Endothelial cell (in vitro differentiated cells): Measurements from ENCODE around the gene SDCCAG8. TPM values are rescaled to one million over a fixed set of nuclear protein-coding genes. Genes with fewer than 3 reads are reported as not detected.
"Not testable (repeated sequence)": the region's sequence is repeated elsewhere in the genome, so short reads cannot be mapped to it uniquely, and the experiment has no call there.

Source experiments
- DNase-seq: peaks from one replicate; pipeline ENCODE4 v3.0.0; 2021; ENCODE audit warnings: low spot score
- H3K27ac Mint-ChIP-seq: one replicate; pipeline ENCODE4 v1.8.0; 2021; ENCODE audit warnings: mixed read lengths, inconsistent platforms; ENCODE audit not compliant: unreplicated experiment
- H3K27me3 Mint-ChIP-seq: one replicate; pipeline ENCODE4 v1.8.0; 2021; ENCODE audit warnings: mild to moderate bottlenecking, moderate library complexity, mixed read lengths, inconsistent platforms; ENCODE audit not compliant: unreplicated experiment
- H3K36me3 Mint-ChIP-seq: one replicate; pipeline ENCODE4 v1.8.0; 2021; ENCODE audit warnings: mild to moderate bottlenecking, low read depth, mixed read lengths, inconsistent platforms; ENCODE audit not compliant: unreplicated experiment
- H3K4me1 Mint-ChIP-seq: one replicate; pipeline ENCODE4 v1.8.0; 2021; ENCODE audit warnings: mild to moderate bottlenecking, mixed read lengths, inconsistent platforms; ENCODE audit not compliant: unreplicated experiment
- H3K4me3 Mint-ChIP-seq: one replicate; pipeline ENCODE4 v1.8.0; 2021; ENCODE audit warnings: mild to moderate bottlenecking, mixed read lengths, inconsistent platforms; ENCODE audit not compliant: unreplicated experiment
- H3K9me3 Mint-ChIP-seq: one replicate; pipeline ENCODE4 v1.8.0; 2021; ENCODE audit warnings: mixed read lengths, inconsistent platforms; ENCODE audit not compliant: unreplicated experiment
- total RNA-seq: library from RNA; stranded (reverse); fragmentation: NEBNext Ultra II Directional; extraction: Animal tissue kit (Norgen Biotek cat#: 25700); gene quantifications from one replicate; pipeline ENCODE4 v1.2.1, GENCODE V29; 2021; ENCODE audit not compliant: unreplicated experiment
- TF ChIP-seq, protein P1 (sequence below): fragments of 200-600 bp; sonication (generic); IDR thresholded peaks from one replicate; pipeline ENCODE4 v1.5.0; 2021; ENCODE audit warnings: antibody characterized with exemption; ENCODE audit not compliant: unreplicated experiment

The SDCCAG8 gene
- total RNA-seq, 1 donor from 2014 or later, result 41.9 TPM

DNA sequence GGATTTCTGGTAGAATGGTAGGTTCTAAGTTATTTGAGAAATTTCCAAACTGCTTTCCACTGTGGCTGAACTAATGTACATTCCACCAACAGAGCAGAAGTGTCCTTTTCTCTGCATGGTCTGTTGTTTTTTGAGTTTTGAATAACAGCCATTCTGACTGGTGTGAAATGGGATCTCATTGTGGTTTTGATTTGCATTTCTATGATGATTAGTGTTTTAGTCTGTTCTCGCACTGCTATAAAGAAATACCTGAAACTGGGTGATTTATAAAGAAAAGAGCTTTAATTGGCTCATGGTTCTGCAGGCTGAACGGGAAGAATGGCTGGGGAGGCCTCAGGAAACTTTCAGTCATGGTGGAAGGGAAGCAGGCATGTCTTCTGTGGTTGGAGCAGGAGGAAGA, 80.3 kb downstream of the SDCCAG8 start:
- H3K36me3 Mint-ChIP-seq, result peaks cover 49% of the 10 kb centered on the region
- peaks cover 3% of the 10 kb centered on the region for H3K27me3 Mint-ChIP-seq
- H3K4me1 Mint-ChIP-seq, result no peaks in the 10 kb centered on the region
- H3K9me3 Mint-ChIP-seq, result no peaks in the 10 kb centered on the region
- TF ChIP-seq, protein P1, sequence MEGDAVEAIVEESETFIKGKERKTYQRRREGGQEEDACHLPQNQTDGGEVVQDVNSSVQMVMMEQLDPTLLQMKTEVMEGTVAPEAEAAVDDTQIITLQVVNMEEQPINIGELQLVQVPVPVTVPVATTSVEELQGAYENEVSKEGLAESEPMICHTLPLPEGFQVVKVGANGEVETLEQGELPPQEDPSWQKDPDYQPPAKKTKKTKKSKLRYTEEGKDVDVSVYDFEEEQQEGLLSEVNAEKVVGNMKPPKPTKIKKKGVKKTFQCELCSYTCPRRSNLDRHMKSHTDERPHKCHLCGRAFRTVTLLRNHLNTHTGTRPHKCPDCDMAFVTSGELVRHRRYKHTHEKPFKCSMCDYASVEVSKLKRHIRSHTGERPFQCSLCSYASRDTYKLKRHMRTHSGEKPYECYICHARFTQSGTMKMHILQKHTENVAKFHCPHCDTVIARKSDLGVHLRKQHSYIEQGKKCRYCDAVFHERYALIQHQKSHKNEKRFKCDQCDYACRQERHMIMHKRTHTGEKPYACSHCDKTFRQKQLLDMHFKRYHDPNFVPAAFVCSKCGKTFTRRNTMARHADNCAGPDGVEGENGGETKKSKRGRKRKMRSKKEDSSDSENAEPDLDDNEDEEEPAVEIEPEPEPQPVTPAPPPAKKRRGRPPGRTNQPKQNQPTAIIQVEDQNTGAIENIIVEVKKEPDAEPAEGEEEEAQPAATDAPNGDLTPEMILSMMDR, result no peak
- DNase-seq, result no peak
- no peak overlapping the region for H3K4me3 Mint-ChIP-seq
- H3K27ac Mint-ChIP-seq, result no peak overlapping the region

DNA sequence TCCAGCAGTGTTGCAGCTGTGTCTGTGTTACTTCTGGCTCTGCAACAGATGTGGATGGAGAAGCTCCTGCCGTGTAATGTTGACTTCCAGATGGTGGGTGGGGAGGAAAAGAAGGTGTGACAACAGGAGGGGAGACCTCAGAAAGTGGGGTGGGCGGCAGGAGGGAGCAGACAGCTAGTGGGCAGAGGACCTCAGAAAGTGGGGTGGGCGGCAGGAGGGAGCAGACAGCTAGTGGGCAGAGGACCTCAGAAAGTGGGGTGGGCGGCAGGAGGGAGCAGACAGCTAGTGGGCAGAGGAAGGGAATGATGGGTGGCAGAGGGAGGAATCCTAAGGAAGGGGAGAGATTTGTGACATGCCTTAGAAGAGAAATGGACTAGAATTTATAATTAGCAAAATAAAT, 83.0 kb downstream of the SDCCAG8 start:
- not testable (repeated sequence) for H3K4me1 Mint-ChIP-seq, H3K27ac Mint-ChIP-seq, DNase-seq, H3K27me3 Mint-ChIP-seq, H3K9me3 Mint-ChIP-seq, H3K4me3 Mint-ChIP-seq
- H3K36me3 Mint-ChIP-seq, result peaks cover 29% of the 10 kb centered on the region

DNA sequence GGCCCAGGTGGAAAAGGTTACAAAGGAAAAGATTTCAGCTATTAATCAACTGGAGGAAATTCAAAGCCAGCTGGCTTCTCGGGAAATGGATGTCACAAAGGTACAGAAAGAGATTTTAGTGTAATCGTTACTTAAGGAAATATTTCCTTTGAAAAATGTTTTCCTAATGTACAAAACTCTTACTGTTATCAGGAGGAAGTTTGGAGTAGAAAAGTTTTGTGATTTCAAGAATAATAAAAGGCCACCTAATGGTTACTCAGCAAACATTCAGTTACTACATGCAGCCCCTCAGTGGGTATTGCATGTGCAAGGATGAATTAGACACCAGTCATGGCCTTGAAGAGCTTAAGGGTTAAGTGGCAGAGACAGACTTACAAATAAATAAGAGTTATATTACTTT, 85.2 kb downstream of the SDCCAG8 start:
- no peak for DNase-seq
- Mint-ChIP-seq H3K27ac (no peak overlapping the region), H3K36me3 (peaks cover 12% of the 10 kb centered on the region), H3K27me3 (no peaks in the 10 kb centered on the region), H3K9me3 (no peaks in the 10 kb centered on the region), H3K4me1 (no peaks in the 10 kb centered on the region), H3K4me3 (no peak overlapping the region)
- TF ChIP-seq, protein P1, result no peak

GRCh38 chr1:243343970-243344937, 88.4 kb downstream of the SDCCAG8 start:
- DNase-seq, result no peak
- Mint-ChIP-seq H3K27me3 (no peaks in the 10 kb centered on the region), H3K27ac (no peak overlapping the region), H3K36me3 (peaks cover 12% of the 10 kb centered on the region), H3K9me3 (no peaks in the 10 kb centered on the region), H3K4me3 (no peak overlapping the region), H3K4me1 (no peaks in the 10 kb centered on the region)
- TF ChIP-seq, protein P1, result peak; percentile 89

DNA sequence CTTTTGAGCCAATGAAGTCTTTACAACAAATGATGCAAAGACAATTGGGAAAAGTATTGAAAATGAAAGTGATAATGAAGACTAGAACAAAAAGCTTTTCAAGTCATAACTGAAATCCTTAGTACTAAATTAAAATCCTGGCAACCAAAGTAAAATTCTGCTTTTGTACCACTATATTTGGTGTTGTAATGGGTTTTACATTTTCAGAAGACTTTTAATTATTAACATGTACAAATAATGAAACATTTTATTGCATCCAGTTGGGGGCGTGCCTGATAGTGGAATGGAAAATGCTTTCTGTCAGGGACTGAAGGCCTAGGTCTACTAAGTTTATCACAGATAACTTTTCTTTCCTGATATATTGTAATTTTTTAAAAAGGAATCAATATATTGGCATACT, 89.4 kb downstream of the SDCCAG8 start:
- peaks cover 9% of the 10 kb centered on the region for H3K36me3 Mint-ChIP-seq
- no peaks in the 10 kb centered on the region for H3K9me3 Mint-ChIP-seq
- H3K4me3 Mint-ChIP-seq, result no peak overlapping the region
- no peaks in the 10 kb centered on the region for H3K4me1 Mint-ChIP-seq
- H3K27me3 Mint-ChIP-seq, result no peaks in the 10 kb centered on the region
- no peak overlapping the region for H3K27ac Mint-ChIP-seq
- no peak for DNase-seq
- TF ChIP-seq, protein P1, result no peak
